Measurements from ENCODE around the gene MYT1. TPM values are rescaled to one million over a fixed set of nuclear protein-coding genes. Genes with fewer than 3 reads are reported as not detected.

MYT1 gene
- total and polyA plus RNA-seq, 2 of the 13 experiments (the other 11 are each of a cell fraction or from before 2014, with no cell fraction given), result 0.58 to 2.5 TPM

DNA sequence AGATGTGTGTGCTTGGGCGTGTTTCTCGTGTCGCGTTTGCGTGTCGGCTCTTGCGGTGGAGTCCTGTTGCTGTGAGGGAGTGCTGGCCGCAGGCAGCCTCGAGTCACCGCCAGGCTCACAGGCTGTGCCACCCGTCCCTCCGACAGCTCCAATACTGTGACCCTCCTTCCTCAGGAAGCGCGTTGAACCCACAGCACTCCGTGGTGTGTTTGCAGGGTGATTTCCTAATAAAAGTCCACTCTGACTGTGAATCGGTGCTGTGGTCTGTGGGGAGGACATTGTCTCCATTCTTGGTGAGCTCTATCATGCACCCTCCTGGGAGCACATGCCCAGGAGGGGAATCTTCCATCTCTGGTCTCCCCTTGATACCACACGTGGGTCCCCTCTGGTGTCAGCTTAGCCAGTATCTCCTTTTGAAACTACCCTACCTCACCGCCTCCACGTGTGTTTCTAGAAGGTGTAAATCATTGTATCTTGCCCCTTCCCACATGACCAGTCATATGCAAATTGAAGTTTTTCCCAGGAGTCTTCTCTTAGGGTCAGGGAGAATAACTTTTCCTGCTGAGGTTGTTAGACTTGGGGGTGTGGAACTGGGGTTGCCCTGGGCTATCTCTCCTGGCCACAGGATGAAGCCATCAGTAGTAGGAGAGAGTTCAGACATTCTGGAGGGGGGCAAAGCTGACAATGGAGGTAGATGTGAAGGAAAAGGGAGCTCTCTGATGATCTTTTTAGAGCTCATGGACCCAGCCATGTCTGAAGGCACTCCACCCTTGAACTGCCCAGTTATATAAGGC is 77.9 kb downstream of the MYT1 start (continued):
- TF ChIP-seq, protein P1, sequence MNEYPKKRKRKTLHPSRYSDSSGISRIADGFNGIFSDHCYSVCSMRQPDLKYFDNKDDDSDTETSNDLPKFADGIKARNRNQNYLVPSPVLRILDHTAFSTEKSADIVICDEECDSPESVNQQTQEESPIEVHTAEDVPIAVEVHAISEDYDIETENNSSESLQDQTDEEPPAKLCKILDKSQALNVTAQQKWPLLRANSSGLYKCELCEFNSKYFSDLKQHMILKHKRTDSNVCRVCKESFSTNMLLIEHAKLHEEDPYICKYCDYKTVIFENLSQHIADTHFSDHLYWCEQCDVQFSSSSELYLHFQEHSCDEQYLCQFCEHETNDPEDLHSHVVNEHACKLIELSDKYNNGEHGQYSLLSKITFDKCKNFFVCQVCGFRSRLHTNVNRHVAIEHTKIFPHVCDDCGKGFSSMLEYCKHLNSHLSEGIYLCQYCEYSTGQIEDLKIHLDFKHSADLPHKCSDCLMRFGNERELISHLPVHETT (CRISPR knock-in tag; conservative IDR thresholded peaks at IDR 0.05), result no peak
- TF ChIP-seq KMT2A (CRISPR knock-in tag; IDR thresholded peaks at IDR 0.05) (0 out of 2 replicates have a peak, but pooled peaks have one; percentile 5), ZSCAN21 (CRISPR knock-in tag; IDR thresholded peaks at IDR 0.05; ENCODE audit: borderline replicate concordance) (no peak), TOPORS (CRISPR knock-in tag; IDR thresholded peaks at IDR 0.05) (0 out of 2 replicates have a peak, but pooled peaks have one; percentile 23), CENPT (CRISPR knock-in tag; IDR thresholded peaks at IDR 0.05; ENCODE audit: low read depth) (no peak), FOXA1 (IDR thresholded peaks at IDR 0.05) (no peak), FOXA1 (CRISPR knock-in tag; IDR thresholded peaks at IDR 0.05) (no peak), ZMAT3 (CRISPR knock-in tag; conservative IDR thresholded peaks at IDR 0.05) (no peak), ZNF747 (CRISPR knock-in tag; IDR thresholded peaks at IDR 0.05; ENCODE audit: borderline replicate concordance) (no peak), ZNF564 (CRISPR knock-in tag; IDR thresholded peaks at IDR 0.05) (no peak), ARID2 (CRISPR knock-in tag; IDR thresholded peaks at IDR 0.05; ENCODE audit: borderline replicate concordance) (no peak), ZNF225 (CRISPR knock-in tag; IDR thresholded peaks at IDR 0.05) (no peak; the same call in 1 of the 2 replicates), ZNF83 (CRISPR knock-in tag; IDR thresholded peaks at IDR 0.05; ENCODE audit: borderline replicate concordance) (no peak), RAD21 (CRISPR knock-in tag; IDR thresholded peaks at IDR 0.05) (no peak), NR1H2 (CRISPR knock-in tag; IDR thresholded peaks at IDR 0.05; ENCODE audit: borderline replicate concordance, low read depth) (no peak)
- TF ChIP-seq, protein P2, sequence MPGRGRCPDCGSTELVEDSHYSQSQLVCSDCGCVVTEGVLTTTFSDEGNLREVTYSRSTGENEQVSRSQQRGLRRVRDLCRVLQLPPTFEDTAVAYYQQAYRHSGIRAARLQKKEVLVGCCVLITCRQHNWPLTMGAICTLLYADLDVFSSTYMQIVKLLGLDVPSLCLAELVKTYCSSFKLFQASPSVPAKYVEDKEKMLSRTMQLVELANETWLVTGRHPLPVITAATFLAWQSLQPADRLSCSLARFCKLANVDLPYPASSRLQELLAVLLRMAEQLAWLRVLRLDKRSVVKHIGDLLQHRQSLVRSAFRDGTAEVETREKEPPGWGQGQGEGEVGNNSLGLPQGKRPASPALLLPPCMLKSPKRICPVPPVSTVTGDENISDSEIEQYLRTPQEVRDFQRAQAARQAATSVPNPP (CRISPR knock-in tag; IDR thresholded peaks at IDR 0.05), result no peak
- TF ChIP-seq, protein P3, sequence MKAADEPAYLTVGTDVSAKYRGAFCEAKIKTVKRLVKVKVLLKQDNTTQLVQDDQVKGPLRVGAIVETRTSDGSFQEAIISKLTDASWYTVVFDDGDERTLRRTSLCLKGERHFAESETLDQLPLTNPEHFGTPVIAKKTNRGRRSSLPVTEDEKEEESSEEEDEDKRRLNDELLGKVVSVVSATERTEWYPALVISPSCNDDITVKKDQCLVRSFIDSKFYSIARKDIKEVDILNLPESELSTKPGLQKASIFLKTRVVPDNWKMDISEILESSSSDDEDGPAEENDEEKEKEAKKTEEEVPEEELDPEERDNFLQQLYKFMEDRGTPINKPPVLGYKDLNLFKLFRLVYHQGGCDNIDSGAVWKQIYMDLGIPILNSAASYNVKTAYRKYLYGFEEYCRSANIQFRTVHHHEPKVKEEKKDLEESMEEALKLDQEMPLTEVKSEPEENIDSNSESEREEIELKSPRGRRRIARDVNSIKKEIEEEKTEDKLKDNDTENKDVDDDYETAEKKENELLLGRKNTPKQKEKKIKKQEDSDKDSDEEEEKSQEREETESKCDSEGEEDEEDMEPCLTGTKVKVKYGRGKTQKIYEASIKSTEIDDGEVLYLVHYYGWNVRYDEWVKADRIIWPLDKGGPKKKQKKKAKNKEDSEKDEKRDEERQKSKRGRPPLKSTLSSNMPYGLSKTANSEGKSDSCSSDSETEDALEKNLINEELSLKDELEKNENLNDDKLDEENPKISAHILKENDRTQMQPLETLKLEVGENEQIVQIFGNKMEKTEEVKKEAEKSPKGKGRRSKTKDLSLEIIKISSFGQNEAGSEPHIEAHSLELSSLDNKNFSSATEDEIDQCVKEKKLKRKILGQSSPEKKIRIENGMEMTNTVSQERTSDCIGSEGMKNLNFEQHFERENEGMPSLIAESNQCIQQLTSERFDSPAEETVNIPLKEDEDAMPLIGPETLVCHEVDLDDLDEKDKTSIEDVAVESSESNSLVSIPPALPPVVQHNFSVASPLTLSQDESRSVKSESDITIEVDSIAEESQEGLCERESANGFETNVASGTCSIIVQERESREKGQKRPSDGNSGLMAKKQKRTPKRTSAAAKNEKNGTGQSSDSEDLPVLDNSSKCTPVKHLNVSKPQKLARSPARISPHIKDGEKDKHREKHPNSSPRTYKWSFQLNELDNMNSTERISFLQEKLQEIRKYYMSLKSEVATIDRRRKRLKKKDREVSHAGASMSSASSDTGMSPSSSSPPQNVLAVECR (CRISPR knock-in tag; IDR thresholded peaks at IDR 0.05; ENCODE audit: borderline replicate concordance), result no peak

Measured in HepG2 (cell line).